A549 (cell line): ENCODE data around the gene MSI2. TPM values are rescaled to one million over a fixed set of nuclear protein-coding genes. Genes with fewer than 3 reads are reported as not detected.

Source experiments
- ATAC-seq, 2 experiments: fragments of 200-7000 bp in 1 of 2; fragments of >200 bp in 1 of 2; cut with Nextera tagmentation in 1 of 2; cut with Tn5 transposase in 1 of 2; 3 replicates each; pipeline versions ENCODE4 v1.8.0 to v1.9.1; 2018 to 2020; ENCODE audit warnings: mild to moderate bottlenecking in 1 of 2, moderate library complexity in 1 of 2
- CTCF ChIA-PET: fragments of 300-600 bp; sonication (Branson Sonifier 250); formaldehyde crosslinking; extraction: SDS; loops from one replicate; lab custom pipeline; 2021; ENCODE audit warnings: antibody characterized with exemption, inconsistent platforms; lab: Yijun Ruan, JAX
- POLR2A ChIA-PET: fragments of 350-600 bp; formaldehyde crosslinking; extraction: SDS; loops from one replicate; lab custom pipeline; 2021; ENCODE audit warnings: antibody characterized with exemption, inconsistent platforms; lab: Yijun Ruan, JAX
- DNase-seq, 2 experiments: peaks; one replicate each; pipeline versions ENCODE4 v3.0.0 to v3.0.0-alpha.2; 2011 to 2016; ENCODE audit warnings: low read depth in 1 of 2, low spot score in 1 of 2
- FAIRE-seq: peaks from 2 replicates; lab custom pipeline; 2011; peaks lifted over from hg19 to GRCh38; lab: Jason Lieb, UNC
- H3K27ac ChIP-seq, 2 experiments: fragments of >200 bp; sonication (Bioruptor Twin); formaldehyde crosslinking; 3 replicates each; pipeline ENCODE4 v1.5.1; 2016 to 2017
- H3K4me1 ChIP-seq: fragments of >200 bp; sonication (Bioruptor Twin); formaldehyde crosslinking; 3 replicates; pipeline ENCODE4 v1.6.1; 2016
- H3K4me2 ChIP-seq: fragments of >200 bp; sonication (Bioruptor Twin); formaldehyde crosslinking; 3 replicates; pipeline ENCODE4 v1.6.1; 2016
- H3K4me3 ChIP-seq: fragments of >200 bp; sonication (Bioruptor Twin); formaldehyde crosslinking; 3 replicates; pipeline ENCODE4 v1.5.1; 2016
- H3K9me3 ChIP-seq: fragments of >200 bp; sonication (Bioruptor Twin); formaldehyde crosslinking; 3 replicates; pipeline ENCODE4 v1.6.1; 2016
- CEBPB ChIP-seq, 2 experiments: fragments of >200 bp in 1 of 2; sonication (Bioruptor Twin) in 1 of 2; formaldehyde crosslinking in 1 of 2; IDR thresholded peaks; 2 replicates each; pipeline ENCODE4 v1.6.1; 2012 to 2016
- EP300 ChIP-seq, 2 experiments: fragments of >200 bp; sonication (Bioruptor Twin); formaldehyde crosslinking; IDR thresholded peaks; 2 replicates in 1 of 2; 3 replicates in 1 of 2; pipeline ENCODE4 v1.6.1; 2016 to 2017
- ESRRA ChIP-seq: fragments of 150-350 bp; IDR thresholded peaks from 2 replicates; pipeline ENCODE4 v1.6.1; 2014; ENCODE audit warnings: mild to moderate bottlenecking, low read length, borderline replicate concordance
- FOSB ChIP-seq: fragments of 250-450 bp; sonication (Bioruptor Pico); IDR thresholded peaks from 2 replicates; pipeline ENCODE4 v1.5.0; 2020; ENCODE audit warnings: mild to moderate bottlenecking, moderate library complexity
- FOSL2 ChIP-seq, 2 experiments: fragments of 450-650 bp in 1 of 2; fragments of >200 bp in 1 of 2; sonication (Bioruptor Twin) in 1 of 2; formaldehyde crosslinking; IDR thresholded peaks; 2 replicates each; pipeline versions ENCODE4 v1.5.0 to v1.6.1; 2016 to 2020; ENCODE audit warnings: mild to moderate bottlenecking in 1 of 2, moderate library complexity in 1 of 2
- GATA3 ChIP-seq: IDR thresholded peaks from 2 replicates; pipeline ENCODE4 v1.6.1; 2012; ENCODE audit warnings: borderline replicate concordance
- HOXA7 ChIP-seq: fragments of 250-450 bp; sonication (Bioruptor Pico); IDR thresholded peaks from 2 replicates; pipeline ENCODE4 v1.5.0; 2020; ENCODE audit warnings: mild to moderate bottlenecking, moderate library complexity
- HOXB13 ChIP-seq: fragments of 250-450 bp; sonication (Bioruptor Pico); IDR thresholded peaks from 2 replicates; pipeline ENCODE4 v1.5.0; 2020; ENCODE audit warnings: low read depth, mild to moderate bottlenecking, moderate library complexity
- NPAS2 ChIP-seq: fragments of 250-450 bp; sonication (Bioruptor Pico); IDR thresholded peaks from 2 replicates; pipeline ENCODE4 v1.8.0; 2022; ENCODE audit warnings: mild to moderate bottlenecking, moderate library complexity, borderline replicate concordance
- NR3C1 ChIP-seq: fragments of >200 bp; sonication (Bioruptor Twin); formaldehyde crosslinking; IDR thresholded peaks from 3 replicates; pipeline ENCODE4 v1.6.1; 2017
- PHF8 ChIP-seq: fragments of 200-600 bp; sonication (generic); IDR thresholded peaks from 2 replicates; pipeline ENCODE4 v1.6.1; 2016; ENCODE audit warnings: low read depth, mild to moderate bottlenecking, antibody characterized with exemption, moderate library complexity, borderline replicate concordance
- RAD21 ChIP-seq, 2 experiments: fragments of >200 bp in 1 of 2; sonication (Bioruptor Twin) in 1 of 2; formaldehyde crosslinking in 1 of 2; IDR thresholded peaks in 1 of 2; conservative IDR thresholded peaks in 1 of 2; 2 replicates in 1 of 2; 3 replicates in 1 of 2; pipeline ENCODE4 v1.6.1; 2012 to 2018; ENCODE audit warnings: inconsistent platforms in 1 of 2
- RFX5 ChIP-seq: fragments of 450-650 bp; IDR thresholded peaks from 2 replicates; pipeline ENCODE4 v1.7.1; 2014; ENCODE audit warnings: antibody characterized with exemption, mild to moderate bottlenecking, moderate library complexity
- SREBF2 ChIP-seq: fragments of 450-650 bp; IDR thresholded peaks from 2 replicates; pipeline ENCODE4 v1.6.1; 2014; ENCODE audit warnings: mild to moderate bottlenecking, moderate library complexity
- ZNF302 ChIP-seq: fragments of 250-450 bp; sonication (Bioruptor Pico); IDR thresholded peaks from 2 replicates; pipeline ENCODE4 v1.9.0; 2021; ENCODE audit warnings: inconsistent platforms, mild to moderate bottlenecking, moderate library complexity
- WGBS: methylation state at CpG from one replicate; pipeline ENCODE4 v1.1.6; 2017; ENCODE audit errors: missing lambda C conversion rate; 5-methylcytosine and 5-hydroxymethylcytosine counted together
- polyA plus RNA-seq, 4 experiments: library from polyadenylated mRNA; depleted of rRNA in 3 of 4; stranded (reverse); fragments of >200 nt; fragmentation: RNase III in 1 of 4; extraction: RNeasy Plus Mini Kit Qiagen cat#74134 plus additional on column Dnase treatment in 1 of 4; gene quantifications; 2 replicates in 3 of 4; 3 replicates in 1 of 4; pipeline ENCODE4 v1.2.3, GENCODE V29; 2011 to 2017
- TF ChIP-seq, protein P1 (sequence below): fragments of >200 bp; sonication (Bioruptor Twin); formaldehyde crosslinking; IDR thresholded peaks from 2 replicates; pipeline ENCODE4 v1.6.1; 2016
- TF ChIP-seq, protein P2 (sequence below): fragments of >200 bp; sonication (Bioruptor Twin); formaldehyde crosslinking; IDR thresholded peaks from 3 replicates; pipeline ENCODE4 v1.5.1; 2016
- TF ChIP-seq, protein P3 (sequence below): fragments of 150-350 bp; IDR thresholded peaks from 2 replicates; pipeline ENCODE4 v1.6.1; 2014; ENCODE audit warnings: low read depth, mild to moderate bottlenecking, low read length

MSI2 gene
- polyA plus RNA-seq, 2 of the 4 experiments (the other 2 are of a cell fraction) = 43.6 to 44.4 TPM

DNA sequence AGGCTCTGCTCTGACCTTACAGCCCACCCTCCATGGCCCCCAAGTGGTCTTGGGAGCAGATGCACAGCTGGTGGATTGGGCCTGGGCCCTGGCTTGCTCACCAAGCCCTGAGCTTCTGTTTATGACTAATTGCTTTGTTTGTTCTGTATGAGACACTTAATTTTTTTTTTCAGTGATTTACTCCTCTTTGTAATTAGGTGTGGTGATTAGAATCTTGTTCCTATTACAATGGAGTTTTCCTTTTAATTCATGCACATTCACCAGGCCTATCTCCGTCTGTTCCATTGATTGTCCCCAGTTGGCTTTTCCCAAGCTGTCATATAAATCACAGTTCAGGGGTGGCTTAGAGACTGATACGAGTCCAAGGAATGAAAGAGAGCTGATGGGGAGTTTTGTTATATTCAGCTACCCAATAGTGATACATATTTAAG is 246.5 kb downstream of the MSI2 start:
- TF ChIP-seq FOSB (CRISPR knock-in tag) (no peak), GATA3 (no peak), ZNF302 (no peak), HOXA7 (CRISPR knock-in tag) (no peak), PHF8 (no peak), NPAS2 (CRISPR knock-in tag) (no peak), FOSL2 (IDR thresholded peaks at IDR 0.05) (no peak), FOSL2 (CRISPR knock-in tag; IDR thresholded peaks at IDR 0.05) (no peak), ESRRA (no peak), EP300 (IDR thresholded peaks at IDR 0.05) (no peak), NR3C1 (no peak), HOXB13 (CRISPR knock-in tag) (no peak), SREBF2 (no peak), CEBPB (IDR thresholded peaks at IDR 0.05) (no peak), RAD21 (conservative IDR thresholded peaks at IDR 0.05 in 1 of 2, IDR thresholded peaks at IDR 0.05 in 1 of 2) (no peak)
- TF ChIP-seq, protein P1, sequence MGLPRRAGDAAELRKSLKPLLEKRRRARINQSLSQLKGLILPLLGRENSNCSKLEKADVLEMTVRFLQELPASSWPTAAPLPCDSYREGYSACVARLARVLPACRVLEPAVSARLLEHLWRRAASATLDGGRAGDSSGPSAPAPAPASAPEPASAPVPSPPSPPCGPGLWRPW = no peak
- TF ChIP-seq, protein P2, sequence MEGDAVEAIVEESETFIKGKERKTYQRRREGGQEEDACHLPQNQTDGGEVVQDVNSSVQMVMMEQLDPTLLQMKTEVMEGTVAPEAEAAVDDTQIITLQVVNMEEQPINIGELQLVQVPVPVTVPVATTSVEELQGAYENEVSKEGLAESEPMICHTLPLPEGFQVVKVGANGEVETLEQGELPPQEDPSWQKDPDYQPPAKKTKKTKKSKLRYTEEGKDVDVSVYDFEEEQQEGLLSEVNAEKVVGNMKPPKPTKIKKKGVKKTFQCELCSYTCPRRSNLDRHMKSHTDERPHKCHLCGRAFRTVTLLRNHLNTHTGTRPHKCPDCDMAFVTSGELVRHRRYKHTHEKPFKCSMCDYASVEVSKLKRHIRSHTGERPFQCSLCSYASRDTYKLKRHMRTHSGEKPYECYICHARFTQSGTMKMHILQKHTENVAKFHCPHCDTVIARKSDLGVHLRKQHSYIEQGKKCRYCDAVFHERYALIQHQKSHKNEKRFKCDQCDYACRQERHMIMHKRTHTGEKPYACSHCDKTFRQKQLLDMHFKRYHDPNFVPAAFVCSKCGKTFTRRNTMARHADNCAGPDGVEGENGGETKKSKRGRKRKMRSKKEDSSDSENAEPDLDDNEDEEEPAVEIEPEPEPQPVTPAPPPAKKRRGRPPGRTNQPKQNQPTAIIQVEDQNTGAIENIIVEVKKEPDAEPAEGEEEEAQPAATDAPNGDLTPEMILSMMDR = no peak
- TF ChIP-seq, protein P3, sequence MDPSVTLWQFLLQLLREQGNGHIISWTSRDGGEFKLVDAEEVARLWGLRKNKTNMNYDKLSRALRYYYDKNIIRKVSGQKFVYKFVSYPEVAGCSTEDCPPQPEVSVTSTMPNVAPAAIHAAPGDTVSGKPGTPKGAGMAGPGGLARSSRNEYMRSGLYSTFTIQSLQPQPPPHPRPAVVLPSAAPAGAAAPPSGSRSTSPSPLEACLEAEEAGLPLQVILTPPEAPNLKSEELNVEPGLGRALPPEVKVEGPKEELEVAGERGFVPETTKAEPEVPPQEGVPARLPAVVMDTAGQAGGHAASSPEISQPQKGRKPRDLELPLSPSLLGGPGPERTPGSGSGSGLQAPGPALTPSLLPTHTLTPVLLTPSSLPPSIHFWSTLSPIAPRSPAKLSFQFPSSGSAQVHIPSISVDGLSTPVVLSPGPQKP = no peak
- no peak for ATAC-seq
- Histone ChIP-seq H3K9me3 (no peaks in the 10 kb centered on the region), H3K4me3 (no peak overlapping the region), H3K27ac (0 out of 6 replicates have a peak overlapping the region, but pooled peaks of 1 of the 2 experiments have one; percentile 10), H3K4me2 (no peak overlapping the region), H3K4me1 (peaks cover 35% of the 10 kb centered on the region)
- DNase-seq = no peak
- CTCF ChIA-PET = interaction anchor here (1.6 to 1.9 kb wide), 3 partner anchors 10 to 260 kb away, joined by 4 to 7 read pairs (median 5); no protein-coding TSS in a partner anchor
- 94% methylated on average over 2 of the region's 2 CpGs for whole genome bisulfite sequencing
- no peak for FAIRE-seq
- POLR2A ChIA-PET = no interaction called here

DNA sequence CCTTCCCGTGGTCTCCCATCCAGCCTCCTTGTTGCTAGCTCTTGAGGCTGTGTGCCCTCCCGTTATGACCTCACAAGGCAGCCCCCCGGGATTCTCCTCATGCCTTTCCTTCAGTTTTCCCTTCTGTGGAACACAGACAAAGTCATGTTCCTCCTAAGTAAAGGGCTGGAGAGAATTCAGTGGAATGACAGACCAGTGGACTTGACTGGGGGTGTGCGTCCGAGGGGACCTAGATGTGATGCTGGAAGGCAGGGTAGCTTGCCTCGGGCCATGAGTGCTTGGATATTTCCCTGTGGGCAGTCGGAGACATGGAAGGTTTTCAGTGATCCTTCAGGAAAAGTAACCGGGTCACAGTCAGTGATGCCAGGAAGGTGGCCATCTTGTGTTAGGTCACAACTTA is 247.9 kb downstream of the MSI2 start:
- Histone ChIP-seq H3K27ac (no peak overlapping the region), H3K4me2 (no peak overlapping the region), H3K9me3 (no peaks in the 10 kb centered on the region), H3K4me1 (peaks cover 35% of the 10 kb centered on the region), H3K4me3 (no peak overlapping the region)
- 91% methylated on average over 8 of the region's 8 CpGs for WGBS
- ATAC-seq = no peak
- FAIRE-seq = no peak
- TF ChIP-seq RFX5 = no peak
- CTCF ChIA-PET = interaction anchor here (0.7 to 1.8 kb wide), 6 partner anchors 8 to 30 kb away, joined by 3 to 7 read pairs (median 5); no protein-coding TSS in a partner anchor
- no peak for DNase-seq
- POLR2A ChIA-PET = no interaction called here
